Thyroid gland (tissue), 4 donors: ENCODE data around the gene CEP192.

Experiments
- CTCF ChIP-seq, 6 experiments: fragments of 200-600 bp in 3 of 6; fragments of 450-650 bp in 3 of 6; sonication (generic) in 3 of 6; IDR thresholded peaks; one replicate each; pipeline ENCODE4 v1.5.1; 2016 to 2019; ENCODE audit warnings: antibody characterized with exemption in 6 of 6, mild to moderate bottlenecking in 2 of 6, inconsistent platforms in 1 of 6, moderate library complexity in 1 of 6
- POLR2A ChIP-seq, 2 donors: fragments of 450-650 bp; IDR thresholded peaks; one replicate each; pipeline ENCODE4 v1.6.1; 2017; ENCODE audit warnings: antibody characterized with exemption in 2 of 2, mild to moderate bottlenecking in 2 of 2, moderate library complexity in 1 of 2

DNA sequence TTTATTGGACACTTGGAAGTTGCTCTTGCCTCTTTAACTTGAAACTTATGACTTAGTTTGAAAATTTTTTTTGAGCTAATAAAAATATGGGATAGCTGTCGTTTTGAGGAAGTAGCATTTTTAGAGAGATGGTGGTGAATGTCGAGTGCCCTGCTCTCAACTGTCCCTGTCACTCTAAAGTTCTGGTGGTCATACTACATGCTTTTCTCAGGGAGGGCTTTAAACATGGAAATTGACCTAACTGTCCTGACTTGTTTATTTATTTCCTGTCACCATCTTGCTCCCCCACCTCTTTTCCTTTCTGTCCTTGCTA is 16.0 kb downstream of the CEP192 start:
- TF ChIP-seq POLR2A (IDR thresholded peaks at IDR 0.05) (no peak), CTCF (IDR thresholded peaks at IDR 0.05) (no peak)
